ENCODE measurements around the gene PLEKHM3. TPM values are rescaled to one million over a fixed set of nuclear protein-coding genes. Genes with fewer than 3 reads are reported as not detected.

The PLEKHM3 gene
- total RNA-seq, 1 donor from 2014 or later, result 6.8 TPM

- Mint-ChIP-seq H3K27ac (ENCODE audit: unreplicated experiment) (no peak overlapping the region), H3K27me3 (ENCODE audit: low read depth) (no peaks in the 10 kb centered on the region)
These were observed 172.5 kb downstream of the PLEKHM3 start for GRCh38 chr2:207852791-207853190.

DNA sequence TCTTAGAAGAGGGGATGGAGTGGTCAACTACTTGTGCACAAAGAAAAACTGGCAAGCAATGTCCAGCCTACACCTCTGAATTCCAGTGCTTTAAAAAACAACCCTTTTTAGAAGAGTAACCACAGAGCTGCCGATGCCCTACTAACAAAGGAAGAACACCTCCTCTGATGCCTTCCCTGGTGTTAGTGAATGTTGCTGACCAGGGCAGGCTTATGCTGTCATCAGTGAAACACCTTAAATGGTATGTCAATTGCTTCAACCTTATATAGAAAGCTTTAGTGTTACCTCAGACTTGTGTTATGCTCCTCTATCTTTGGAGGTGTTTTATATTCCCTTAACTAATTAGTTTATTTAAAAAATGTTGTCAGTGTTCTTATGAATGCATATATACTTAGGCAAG, 175.9 kb downstream of the PLEKHM3 start:
- TF ChIP-seq, protein P1, sequence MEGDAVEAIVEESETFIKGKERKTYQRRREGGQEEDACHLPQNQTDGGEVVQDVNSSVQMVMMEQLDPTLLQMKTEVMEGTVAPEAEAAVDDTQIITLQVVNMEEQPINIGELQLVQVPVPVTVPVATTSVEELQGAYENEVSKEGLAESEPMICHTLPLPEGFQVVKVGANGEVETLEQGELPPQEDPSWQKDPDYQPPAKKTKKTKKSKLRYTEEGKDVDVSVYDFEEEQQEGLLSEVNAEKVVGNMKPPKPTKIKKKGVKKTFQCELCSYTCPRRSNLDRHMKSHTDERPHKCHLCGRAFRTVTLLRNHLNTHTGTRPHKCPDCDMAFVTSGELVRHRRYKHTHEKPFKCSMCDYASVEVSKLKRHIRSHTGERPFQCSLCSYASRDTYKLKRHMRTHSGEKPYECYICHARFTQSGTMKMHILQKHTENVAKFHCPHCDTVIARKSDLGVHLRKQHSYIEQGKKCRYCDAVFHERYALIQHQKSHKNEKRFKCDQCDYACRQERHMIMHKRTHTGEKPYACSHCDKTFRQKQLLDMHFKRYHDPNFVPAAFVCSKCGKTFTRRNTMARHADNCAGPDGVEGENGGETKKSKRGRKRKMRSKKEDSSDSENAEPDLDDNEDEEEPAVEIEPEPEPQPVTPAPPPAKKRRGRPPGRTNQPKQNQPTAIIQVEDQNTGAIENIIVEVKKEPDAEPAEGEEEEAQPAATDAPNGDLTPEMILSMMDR (conservative IDR thresholded peaks at IDR 0.05), result no peak
- Mint-ChIP-seq H3K4me1 (peaks cover 20% of the 10 kb centered on the region), H3K4me3 (no peak overlapping the region), H3K36me3 (ENCODE audit: low read depth) (no peaks in the 10 kb centered on the region), H3K27ac (ENCODE audit: unreplicated experiment) (no peak overlapping the region), H3K9me3 (no peaks in the 10 kb centered on the region), H3K27me3 (ENCODE audit: low read depth) (no peaks in the 10 kb centered on the region)
- DNase-seq (ENCODE audit: low read depth, low spot score), result no peak

More at GRCh38 chr2:207852791-207853190, 172.5 kb downstream of the PLEKHM3 start:
- no peak for DNase-seq (ENCODE audit: low read depth, low spot score)
- Mint-ChIP-seq H3K36me3 (ENCODE audit: low read depth) (no peaks in the 10 kb centered on the region), H3K4me3 (no peak overlapping the region), H3K4me1 (peaks cover 17% of the 10 kb centered on the region), H3K9me3 (no peaks in the 10 kb centered on the region)
- TF ChIP-seq, protein P1 (conservative IDR thresholded peaks at IDR 0.05), result no peak

DNA sequence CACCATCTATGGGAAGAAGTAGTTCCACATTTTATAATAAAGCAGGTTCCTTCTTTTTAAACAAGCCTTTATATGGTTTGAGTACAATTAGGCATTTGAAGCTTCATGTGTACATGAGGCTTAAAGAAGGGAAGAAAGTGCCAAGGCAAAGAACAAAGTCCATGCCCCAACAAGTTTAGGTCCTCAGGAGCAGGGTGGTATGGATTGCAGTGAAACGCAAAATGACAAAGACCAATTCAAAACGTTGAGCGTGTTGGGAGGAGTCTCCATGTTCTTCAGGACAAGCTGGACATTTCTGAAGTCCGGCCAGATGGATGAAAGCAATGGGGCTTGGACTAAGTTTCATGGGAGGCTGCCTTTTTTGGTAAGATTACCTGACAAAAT, 176.8 kb downstream of the PLEKHM3 start:
- no peaks in the 10 kb centered on the region for H3K27me3 Mint-ChIP-seq (ENCODE audit: low read depth)
- peaks cover 20% of the 10 kb centered on the region for H3K4me1 Mint-ChIP-seq
- no peak for DNase-seq (ENCODE audit: low read depth, low spot score)
- no peak overlapping the region for H3K4me3 Mint-ChIP-seq
- TF ChIP-seq, protein P1 (conservative IDR thresholded peaks at IDR 0.05), result no peak
- H3K27ac Mint-ChIP-seq (ENCODE audit: unreplicated experiment), result no peak overlapping the region
- H3K9me3 Mint-ChIP-seq, result no peaks in the 10 kb centered on the region
- H3K36me3 Mint-ChIP-seq (ENCODE audit: low read depth), result no peaks in the 10 kb centered on the region

- H3K4me1 Mint-ChIP-seq, result peaks cover 20% of the 10 kb centered on the region
- TF ChIP-seq, protein P1 (conservative IDR thresholded peaks at IDR 0.05), result no peak
- no peaks in the 10 kb centered on the region for H3K27me3 Mint-ChIP-seq (ENCODE audit: low read depth)
- H3K36me3 Mint-ChIP-seq (ENCODE audit: low read depth), result no peaks in the 10 kb centered on the region
- no peak for DNase-seq (ENCODE audit: low read depth, low spot score)
- no peak overlapping the region for H3K4me3 Mint-ChIP-seq
- no peaks in the 10 kb centered on the region for H3K9me3 Mint-ChIP-seq
- no peak overlapping the region for H3K27ac Mint-ChIP-seq (ENCODE audit: unreplicated experiment)
These were observed 177.4 kb downstream of the PLEKHM3 start for GRCh38 chr2:207847807-207848544.

DNA sequence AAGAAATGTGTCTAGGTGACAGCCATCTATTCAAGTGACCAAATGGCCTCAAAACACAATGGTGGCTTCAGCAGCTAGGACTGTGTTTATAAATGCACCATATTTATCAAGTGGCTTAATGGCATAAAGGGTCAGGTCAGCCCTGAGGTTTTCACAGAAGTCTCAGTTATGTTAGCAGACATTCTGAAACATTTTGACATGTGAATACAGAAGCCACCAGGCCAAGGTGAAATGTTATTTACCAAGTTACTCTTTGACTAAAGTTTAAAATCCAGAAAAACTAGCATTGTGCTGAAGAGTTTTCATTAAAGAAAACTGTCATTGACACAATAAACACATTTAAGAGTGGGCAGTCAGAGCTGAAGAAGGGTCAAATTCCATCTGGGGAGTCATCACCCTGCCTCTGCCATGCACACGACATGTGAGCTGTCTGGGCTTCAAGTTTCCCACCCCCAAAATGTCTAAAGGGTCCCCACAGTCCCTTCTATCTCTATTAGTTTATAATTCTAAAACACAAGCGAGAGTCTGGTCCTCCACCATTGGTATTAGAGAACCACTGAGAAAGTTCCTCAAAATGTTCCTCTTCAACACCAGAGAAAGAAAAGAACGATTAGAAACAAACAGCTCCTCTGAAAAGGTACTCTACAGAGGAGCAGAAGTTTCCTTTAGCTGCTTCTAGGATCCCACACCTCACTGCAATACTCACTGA, 178.1 kb downstream of the PLEKHM3 start:
- Mint-ChIP-seq H3K9me3 (no peaks in the 10 kb centered on the region), H3K4me1 (peaks cover 20% of the 10 kb centered on the region), H3K27me3 (ENCODE audit: low read depth) (no peaks in the 10 kb centered on the region), H3K4me3 (no peak overlapping the region), H3K36me3 (ENCODE audit: low read depth) (no peaks in the 10 kb centered on the region), H3K27ac (ENCODE audit: unreplicated experiment) (no peak overlapping the region)
- TF ChIP-seq, protein P1 (conservative IDR thresholded peaks at IDR 0.05), result no peak
- no peak for DNase-seq (ENCODE audit: low read depth, low spot score)

Data from neural crest cell (in vitro differentiated cells).